H1 (cell line): ENCODE results near the gene DENND4A. TPM values are rescaled to one million over a fixed set of nuclear protein-coding genes. Genes with fewer than 3 reads are reported as not detected.

Source experiments
- HDAC6 ChIP-seq: IDR thresholded peaks from one replicate; pipeline ENCODE4 v1.7.1; 2012; ENCODE audit warnings: low read depth, mild to moderate bottlenecking, inconsistent platforms, low read length, moderate library complexity
- NANOG ChIP-seq: IDR thresholded peaks from 2 replicates; pipeline ENCODE4 v1.6.1; 2011; ENCODE audit warnings: low read length, low read depth, mild to moderate bottlenecking, inconsistent platforms; ENCODE audit not compliant: insufficient read depth, poor library complexity, severe bottlenecking
- POLR2AphosphoS5 ChIP-seq: IDR thresholded peaks from 2 replicates; pipeline ENCODE4 v1.6.1; 2011; ENCODE audit warnings: low read depth, low read length
- polyA plus RNA-seq, 7 experiments: library from polyadenylated mRNA; depleted of rRNA in 3 of 7; stranded (reverse) in 5 of 7; unstranded in 2 of 7; fragments of >200 nt in 5 of 7; fragments of 200-250 nt in 2 of 7; gene quantifications; 1 replicate in 5 of 7; 2 replicates in 1 of 7; 4 replicates in 1 of 7; pipeline versions ENCODE4 v1.2.1 to v1.2.3, GENCODE V29; 2011 to 2013; ENCODE audit warnings: missing spikeins in 2 of 7, mixed read lengths in 2 of 7
- total RNA-seq: library from RNA; stranded (reverse); fragmentation: NEBNext Ultra II Directional; extraction: Animal tissue kit (Norgen Biotek cat#: 25700); gene quantifications from 2 replicates; pipeline ENCODE4 v1.2.1, GENCODE V29; 2021

DENND4A gene
- total and polyA plus RNA-seq, 2 of the 8 experiments (the other 6 are each of a cell fraction or from before 2014, with no cell fraction given), result 1.3 to 4.7 TPM

DNA sequence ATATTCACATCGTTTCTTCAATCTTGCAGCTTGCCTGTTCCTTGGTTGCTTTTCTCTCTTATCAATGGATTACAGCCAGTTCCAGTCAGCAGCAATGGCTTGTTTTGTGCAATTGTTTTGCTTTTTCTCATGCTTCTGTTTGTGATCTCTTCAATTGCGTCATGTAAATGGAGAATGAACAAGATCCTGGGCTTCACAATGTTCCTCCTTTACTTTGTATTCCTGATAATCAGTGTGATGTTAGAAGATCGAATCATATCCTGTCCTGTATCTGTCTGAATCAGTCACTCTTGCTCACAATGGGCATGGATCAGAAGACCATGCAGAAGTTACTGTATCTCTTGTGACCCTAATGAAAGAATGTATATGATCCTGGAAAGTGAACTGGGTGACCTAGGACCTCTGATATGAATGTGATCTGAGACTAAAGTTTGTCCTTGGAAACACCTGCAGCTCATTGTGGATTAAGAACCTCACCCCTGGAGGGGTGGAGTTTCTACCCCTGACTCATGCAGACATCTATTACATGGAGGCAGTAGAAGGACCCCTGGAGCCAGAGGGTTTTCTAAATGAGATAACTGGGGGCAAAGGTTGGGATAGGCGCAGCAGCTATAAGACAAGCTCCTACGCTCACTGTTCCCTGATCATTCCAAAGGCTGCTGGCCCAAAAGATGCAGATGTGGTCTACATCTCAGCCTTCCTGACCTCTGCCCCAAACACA is 138.1 kb downstream of the DENND4A start (continued):
- no peak for TF ChIP-seq NANOG
- no peak for TF ChIP-seq POLR2AphosphoS5
- TF ChIP-seq HDAC6, result no peak
